Psoas muscle (tissue), 8 donors: Measurements from ENCODE around the gene C1orf141. TPM values are rescaled to one million over a fixed set of nuclear protein-coding genes. Genes with fewer than 3 reads are reported as not detected.

Source experiments
- ATAC-seq, 4 donors: fragments of 200-7000 bp; cut with Tn5 transposase; one replicate each; pipeline ENCODE4 v1.9.1; 2020; ENCODE audit warnings: moderate library complexity in 3 of 4, mild to moderate bottlenecking in 2 of 4
- DNase-seq, 2 donors: peaks; one replicate each; pipeline ENCODE4 v3.0.0-alpha.2; 2020
- H3K27ac ChIP-seq: fragments of 200-600 bp; one replicate; pipeline ENCODE4 v1.8.0; 2022
- H3K27me3 ChIP-seq, 3 donors: fragments of 200-600 bp in 1 of 3; one replicate each; pipeline versions ENCODE4 v1.6.1 to v1.8.0; 2013 to 2022; ENCODE audit warnings: low read length in 2 of 3, mild to moderate bottlenecking in 2 of 3, moderate library complexity in 1 of 3; ENCODE audit not compliant: insufficient read depth in 3 of 3
- H3K36me3 ChIP-seq, 2 donors: fragments of 200-600 bp in 1 of 2; one replicate each; pipeline versions ENCODE4 v1.6.1 to v1.8.0; 2013 to 2022; ENCODE audit warnings: low read depth in 1 of 2, mild to moderate bottlenecking in 1 of 2, moderate library complexity in 1 of 2; ENCODE audit not compliant: insufficient read depth in 1 of 2
- H3K4me1 ChIP-seq: fragments of 200-600 bp; one replicate; pipeline ENCODE4 v1.8.0; 2022
- H3K4me3 ChIP-seq: fragments of 200-600 bp; one replicate; pipeline ENCODE4 v1.8.0; 2022; ENCODE audit warnings: mild to moderate bottlenecking
- H3K9me3 ChIP-seq: fragments of 200-600 bp; one replicate; pipeline ENCODE4 v1.8.0; 2022
- CTCF ChIP-seq: fragments of 200-600 bp; IDR thresholded peaks from one replicate; pipeline ENCODE4 v1.8.0; 2022; ENCODE audit warnings: antibody characterized with exemption
- WGBS, 3 donors: extraction: QIAGEN DNeasy Blood & Tissue Kit; methylation state at CpG; one replicate each; pipeline versions ENCODE4 v1.1.6 to v1.1.7; 2013; 5-methylcytosine and 5-hydroxymethylcytosine counted together
- intact Hi-C, 2 donors: fragments of 100-400 bp; cut with DNase I; formaldehyde crosslinking; loops; one replicate each; pipeline versions ENCODE4 v1.11.0 to v1.14.2; 2022
- polyA plus RNA-seq, 3 donors: library from polyadenylated mRNA; stranded (reverse); fragments of 200-250 nt; gene quantifications; one replicate each; pipeline ENCODE4 v1.2.3, GENCODE V29; 2013
- total RNA-seq, 4 donors: library from RNA; stranded (reverse); fragmentation: NEBNext Ultra II Directional in 2 of 4; extraction: Animal tissue kit (Norgen Biotek cat#: 25700) in 2 of 4; gene quantifications; one replicate each; pipeline versions ENCODE4 v1.2.1 to v1.2.4, GENCODE V29; 2021 to 2023
- donor health status: healthy with polysubstance abuse.
- donor health status: DM: no; HTN: no; CAD: no; lungs with moderate emphysema.
- donor health status: Bipolar disorder and iron deficiency.
- donor health status: healthy.
- donor health status: DM: yes; HTN: yes; CAD: no.
- donor health status: DM: no; HTN: no; CAD: no.
- donor health status: DM: no; HTN: no; CAD: no.
- donor health status: DM: yes; HTN: yes; CAD: no.

The C1orf141 gene
- total and polyA plus RNA-seq, 7 donors = not detected

- DNase-seq (no peak), ATAC-seq (no peak)
- WGBS, 3 donors = 80 to 89% (median 82%) methylated on average over 1 of the region's 1 CpG
- no peaks in the 10 kb centered on the region for H3K4me1 ChIP-seq
- no peaks in the 10 kb centered on the region for H3K27me3 ChIP-seq
- no peaks in the 10 kb centered on the region for H3K36me3 ChIP-seq
- no peaks in the 10 kb centered on the region for H3K9me3 ChIP-seq
- intact Hi-C loops = no loop called here
- no peak overlapping the region for H3K27ac ChIP-seq
- TF ChIP-seq CTCF = no peak
- H3K4me3 ChIP-seq = no peak overlapping the region
Observed at GRCh38 chr1:67126974-67127373, 7.8 kb downstream of the C1orf141 start.

- no peaks in the 10 kb centered on the region for H3K4me1 ChIP-seq
- H3K4me3 ChIP-seq = no peak overlapping the region
- no peak overlapping the region for H3K27ac ChIP-seq
- H3K36me3 ChIP-seq = no peaks in the 10 kb centered on the region
- no peak for ATAC-seq
- 52 to 70% (median 60%) methylated on average over 5 of the region's 5 CpGs for WGBS, 3 donors
- no peaks in the 10 kb centered on the region for H3K27me3 ChIP-seq
- intact Hi-C loops = no loop called here
- DNase-seq = no peak
- TF ChIP-seq CTCF = no peak
- H3K9me3 ChIP-seq = no peaks in the 10 kb centered on the region
Observed at GRCh38 chr1:67126111-67126746, 8.5 kb downstream of the C1orf141 start.

- Histone ChIP-seq H3K9me3 (no peaks in the 10 kb centered on the region), H3K27ac (no peak overlapping the region), H3K4me1 (no peaks in the 10 kb centered on the region), H3K4me3 (no peak overlapping the region), H3K36me3 (no peaks in the 10 kb centered on the region), H3K27me3 (no peaks in the 10 kb centered on the region)
- 80 to 83% (median 82%) methylated on average over 4 of the region's 4 CpGs for WGBS, 3 donors
- no peak for TF ChIP-seq CTCF
- ATAC-seq = no peak
- DNase-seq = no peak
- intact Hi-C loops = no loop called here
Observed at GRCh38 chr1:67124455-67124854, 10.3 kb downstream of the C1orf141 start.

GRCh38 chr1:67120855-67121619 lies 13.7 kb downstream of the C1orf141 start:
- H3K36me3 ChIP-seq = no peaks in the 10 kb centered on the region
- no peak for DNase-seq
- no peak overlapping the region for H3K4me3 ChIP-seq
- no peaks in the 10 kb centered on the region for H3K4me1 ChIP-seq
- no peak for ATAC-seq
- H3K27me3 ChIP-seq = no peaks in the 10 kb centered on the region
- H3K27ac ChIP-seq = no peak overlapping the region
- WGBS, 3 donors = 88 to 92% (median 90%) methylated on average over 4 of the region's 4 CpGs
- TF ChIP-seq CTCF = no peak
- intact Hi-C loops = no loop called here
- no peaks in the 10 kb centered on the region for H3K9me3 ChIP-seq
